HCT116 (cell line): Measurements from ENCODE around the gene GNAI1. TPM values are rescaled to one million over a fixed set of nuclear protein-coding genes. Genes with fewer than 3 reads are reported as not detected.

Experiments used
- ATAC-seq: fragments of 200-7000 bp; cut with Tn5 transposase; 2 replicates; pipeline ENCODE4 v1.9.1; 2020; ENCODE audit warnings: mild to moderate bottlenecking, moderate library complexity
- BruUV-seq: library from RNA; stranded (reverse); fragments of 400-500 nt; replicated peaks from 2 replicates; lab custom pipeline; 2021; lab: Mats Ljungman, UMichigan
- CTCF ChIA-PET: fragments of 300-600 bp; sonication (Branson Sonifier 250); formaldehyde crosslinking; loops from one replicate; lab custom pipeline; 2021; ENCODE audit warnings: antibody characterized with exemption; lab: Charles Lee
- POLR2A ChIA-PET: fragments of 300-600, 350-600 bp; sonication (Branson Sonifier 250); formaldehyde crosslinking; loops from one replicate; lab custom pipeline; 2021; ENCODE audit warnings: antibody characterized with exemption; lab: Charles Lee
- RAD21 ChIA-PET, 2 experiments: fragments of 300-600 bp; sonication (Branson Sonifier 250); formaldehyde crosslinking; loops; one replicate each; lab custom pipeline; 2023; ENCODE audit warnings: low total read pairs in 2 of 2; ENCODE audit not compliant: uncharacterized antibody in 2 of 2, unreplicated experiment in 2 of 2, low non-redundant PET in 1 of 2; lab: Charles Lee
- DNase-seq: peaks from one replicate; pipeline ENCODE4 v3.0.0-alpha.2; 2010; ENCODE audit warnings: low read depth, low spot score
- H2AFZ ChIP-seq: fragments of 200-600 bp; shearing (Covaris generic), sonication (generic); 2 replicates; pipeline ENCODE4 v1.6.1; 2017; ENCODE audit warnings: low read depth, mixed run types, mixed read lengths, antibody characterized with exemption, low read length; ENCODE audit not compliant: poor library complexity, severe bottlenecking
- H3K27ac ChIP-seq: 2 replicates; pipeline ENCODE4 v1.5.1; 2012; ENCODE audit warnings: low read depth, low read length
- H3K27me3 ChIP-seq: fragments of 200-600 bp; sonication (generic); 2 replicates; pipeline ENCODE4 v1.6.1; 2016; ENCODE audit warnings: mixed run types, low read length, mixed read lengths; ENCODE audit not compliant: insufficient read depth
- H3K36me3 ChIP-seq, 2 experiments: fragments of 200-500 bp in 1 of 2; fragments of 200-600 bp in 1 of 2; sonication (Bioruptor generic) in 1 of 2; sonication (generic) in 1 of 2; 2 replicates each; pipeline versions ENCODE4 v1.5.1 to v1.6.1; 2014 to 2016; ENCODE audit warnings: low read length in 2 of 2, inconsistent platforms in 1 of 2, mixed read lengths in 1 of 2, mixed run types in 1 of 2; ENCODE audit not compliant: insufficient read depth in 2 of 2, control insufficient read depth in 1 of 2
- H3K4me1 ChIP-seq, 2 experiments: fragments of 200-600 bp in 1 of 2; sonication (generic) in 1 of 2; 2 replicates each; pipeline versions ENCODE4 v1.5.1 to v1.6.1; 2012 to 2017; ENCODE audit warnings: low read length in 2 of 2, inconsistent platforms in 1 of 2, mild to moderate bottlenecking in 1 of 2, mixed read lengths in 1 of 2, mixed run types in 1 of 2, moderate library complexity in 1 of 2; ENCODE audit not compliant: insufficient read depth in 2 of 2, control insufficient read depth in 1 of 2
- H3K4me2 ChIP-seq: fragments of 200-600 bp; sonication (generic); 2 replicates; pipeline ENCODE4 v1.6.1; 2017; ENCODE audit warnings: mixed run types, low read length, mixed read lengths
- H3K4me3 ChIP-seq, 2 experiments: fragments of 200-600 bp in 1 of 2; sonication (generic) in 1 of 2; replicated peaks in 1 of 2; 2 replicates each; pipeline ENCODE4 v1.5.1; 2011 to 2016; ENCODE audit warnings: low read length in 2 of 2, control low read depth in 1 of 2, low read depth in 1 of 2, mild to moderate bottlenecking in 1 of 2, mixed read lengths in 1 of 2, mixed run types in 1 of 2
- H3K79me2 ChIP-seq: fragments of 200-600 bp; sonication (generic); 2 replicates; pipeline ENCODE4 v1.6.1; 2017; ENCODE audit warnings: mild to moderate bottlenecking, mixed run types, low read length, moderate library complexity, mixed read lengths; ENCODE audit not compliant: insufficient read depth
- H3K9ac ChIP-seq: fragments of 200-600 bp; sonication (generic); 2 replicates; pipeline ENCODE4 v1.6.1; 2016; ENCODE audit warnings: low read length, mixed read lengths
- H3K9me2 ChIP-seq: fragments of 200-600 bp; sonication (generic), shearing (Covaris generic); 2 replicates; pipeline ENCODE4 v1.6.1; 2017; ENCODE audit warnings: mixed run types, mild to moderate bottlenecking, moderate library complexity; ENCODE audit not compliant: insufficient read depth
- H3K9me3 ChIP-seq, 2 experiments: fragments of 200-500 bp in 1 of 2; fragments of 200-600 bp in 1 of 2; sonication (Bioruptor generic) in 1 of 2; sonication (generic) in 1 of 2; 2 replicates each; pipeline ENCODE4 v1.6.1; 2014 to 2017; ENCODE audit warnings: low read length in 2 of 2, mixed read lengths in 2 of 2, inconsistent platforms in 1 of 2, low read depth in 1 of 2, mild to moderate bottlenecking in 1 of 2, mixed run types in 1 of 2, moderate library complexity in 1 of 2; ENCODE audit not compliant: control insufficient read depth in 1 of 2, insufficient read depth in 1 of 2
- H4K20me1 ChIP-seq: fragments of 200-600 bp; sonication (generic), shearing (Covaris generic); 2 replicates; pipeline ENCODE4 v1.6.1; 2017; ENCODE audit warnings: mixed run types, mild to moderate bottlenecking, moderate library complexity; ENCODE audit not compliant: insufficient read depth
- CEBPB ChIP-seq: IDR thresholded peaks from 2 replicates; pipeline ENCODE4 v1.6.1; 2012; ENCODE audit warnings: low read depth
- POLR2A ChIP-seq: IDR thresholded peaks from 2 replicates; pipeline ENCODE4 v1.7.0; 2011; ENCODE audit warnings: borderline replicate concordance; ENCODE audit not compliant: insufficient read depth, insufficient read length; ENCODE audit errors: extremely low read depth
- SIN3A ChIP-seq: IDR thresholded peaks from 2 replicates; pipeline ENCODE4 v1.6.1; 2012; ENCODE audit warnings: low read depth
- SP1 ChIP-seq: IDR thresholded peaks from 2 replicates; pipeline ENCODE4 v1.6.1; 2012; ENCODE audit warnings: low read depth
- SRF ChIP-seq: IDR thresholded peaks from 2 replicates; pipeline ENCODE4 v1.6.1; 2012; ENCODE audit warnings: low read depth
- TCF7L2 ChIP-seq: IDR thresholded peaks from 2 replicates; pipeline ENCODE4 v1.7.0; 2011; ENCODE audit warnings: borderline replicate concordance, inconsistent platforms; ENCODE audit not compliant: insufficient read depth, insufficient read length; ENCODE audit errors: extremely low read depth
- ZFX ChIP-seq: fragments of 450-650 bp; IDR thresholded peaks from 2 replicates; pipeline ENCODE4 v1.6.1; 2017
- intact Hi-C: fragments of 100-400 bp; cut with micrococcal nuclease; formaldehyde crosslinking; loops from 2 replicates; pipeline ENCODE4 v1.10.0; 2022
- total RNA-seq: library from RNA; stranded (reverse); gene quantifications from one replicate; pipeline ENCODE4 v1.2.1, GENCODE V29; 2021; ENCODE audit not compliant: unreplicated experiment

The GNAI1 gene
- total RNA-seq, 1 experiment from 2014 or later: 148 TPM

DNA sequence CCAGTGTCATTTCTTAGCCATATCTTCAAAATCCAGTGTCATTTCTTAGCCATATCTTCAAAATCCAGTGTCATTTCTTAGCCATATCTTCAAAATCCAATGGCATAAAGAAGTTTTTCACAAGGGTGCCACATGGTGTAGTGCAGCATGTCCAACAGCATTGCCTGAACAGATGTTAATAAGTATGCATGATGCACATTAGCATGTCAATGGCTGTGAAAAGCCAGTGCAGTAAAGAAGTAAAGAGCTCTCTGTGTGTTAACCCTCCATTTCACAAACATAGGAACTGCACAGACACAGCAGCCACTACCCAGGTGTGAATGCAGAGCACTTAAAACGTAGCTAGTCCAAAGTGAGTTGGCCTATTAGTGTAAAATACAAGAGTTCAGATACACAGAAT is 89.8 kb downstream of the GNAI1 start (continued):
- TF ChIP-seq TCF7L2 (no peak), ZFX (no peak), POLR2A (no peak), SRF (no peak), CEBPB (no peak), SIN3A (no peak)

DNA sequence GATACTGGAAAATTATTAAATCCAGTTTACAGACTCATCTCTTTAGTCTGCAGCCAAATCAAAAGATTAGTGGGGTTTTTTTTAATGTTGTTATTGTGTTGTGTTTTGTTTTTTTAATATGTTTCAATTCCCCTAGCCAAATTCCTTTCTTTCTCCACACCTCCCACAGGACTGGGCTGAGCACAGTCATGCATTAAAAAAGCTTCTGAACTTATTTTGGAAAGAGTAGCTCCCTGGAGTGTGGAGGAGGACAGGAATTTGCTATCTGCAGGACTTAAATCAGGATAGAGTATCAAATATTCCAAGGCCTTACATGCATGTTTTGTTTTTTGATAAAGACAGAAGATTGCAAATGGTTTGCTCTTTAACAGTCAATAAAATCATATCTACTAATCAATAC is 90.7 kb downstream of the GNAI1 start:
- H3K36me3 ChIP-seq: peaks cover 0 to 7% of the 10 kb centered on the region in 2 experiments; a peak in 1 of 4 replicates
- ChIA-PET RAD21 (interaction anchor here in 1 of 2 experiments (0.9 kb wide), 1 partner anchor 165 kb away, joined by 3 read pairs; no protein-coding TSS in a partner anchor), POLR2A (no interaction called here), CTCF (no interaction called here)
- ATAC-seq: no peak
- H3K4me3 ChIP-seq: no peak overlapping the region
- no peaks in the 10 kb centered on the region for H3K27me3 ChIP-seq
- H3K9ac ChIP-seq: no peak overlapping the region
- no peaks in the 10 kb centered on the region for H3K9me3 ChIP-seq
- BruUV-seq: no TSS peak
- no peak overlapping the region for H3K4me2 ChIP-seq
- intact Hi-C loops: no loop called here
- H3K79me2 ChIP-seq: no peaks in the 10 kb centered on the region
- no peaks in the 10 kb centered on the region for H3K9me2 ChIP-seq
- peaks cover 8 to 11% of the 10 kb centered on the region in 2 experiments; a peak in 2 of 4 replicates for H3K4me1 ChIP-seq
- H2AFZ ChIP-seq: no peak overlapping the region
- H4K20me1 ChIP-seq: no peaks in the 10 kb centered on the region
- DNase-seq: no peak
- peak overlapping the region; percentile 7; the same call in 1 of the 2 replicates for H3K27ac ChIP-seq
- TF ChIP-seq SP1: no peak
- TF ChIP-seq, all 23 proteins: peak for 0

DNA sequence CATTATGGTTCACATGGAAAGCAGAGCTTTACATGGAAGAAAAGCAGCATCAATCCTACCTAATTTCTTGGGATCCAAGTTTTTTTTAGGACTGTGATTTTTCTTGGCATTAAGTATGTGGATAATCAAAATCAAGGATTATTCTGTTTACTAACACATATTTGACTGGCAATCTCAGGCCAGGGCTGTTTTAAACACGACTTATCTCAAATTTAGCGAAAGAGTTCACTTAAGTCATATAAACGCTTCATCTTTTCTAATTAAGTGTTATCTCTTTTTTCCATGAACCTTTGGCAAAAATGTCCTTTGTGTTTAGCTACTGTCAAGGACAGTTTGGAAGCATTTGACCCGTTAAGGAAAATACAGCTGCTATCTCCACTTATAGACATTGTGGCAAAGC is 92.0 kb downstream of the GNAI1 start:
- H4K20me1 ChIP-seq: no peaks in the 10 kb centered on the region
- no peak for TF ChIP-seq SP1
- H3K4me1 ChIP-seq: peaks cover 8 to 16% of the 10 kb centered on the region in 2 experiments; a peak in 2 of 4 replicates
- H3K9me2 ChIP-seq: no peaks in the 10 kb centered on the region
- no peak overlapping the region for H3K4me2 ChIP-seq
- H3K79me2 ChIP-seq: no peaks in the 10 kb centered on the region
- intact Hi-C loops: no loop called here
- ChIA-PET CTCF (no interaction called here), RAD21 (no interaction called here), POLR2A (no interaction called here)
- H3K4me3 ChIP-seq: no peak overlapping the region
- H3K9ac ChIP-seq: no peak overlapping the region
- H3K27ac ChIP-seq: no peak overlapping the region
- H2AFZ ChIP-seq: no peak overlapping the region
- no peaks in the 10 kb centered on the region for H3K36me3 ChIP-seq
- ATAC-seq (no peak), DNase-seq (no peak)
- no TSS peak for BruUV-seq
- no peaks in the 10 kb centered on the region for H3K27me3 ChIP-seq
- H3K9me3 ChIP-seq: no peaks in the 10 kb centered on the region
